Activated T-helper 1 cell treated with anti-CD3 and anti-CD28 coated beads, Interleukin-2, amount 50 U/mL, for 16 hours (primary cell): ENCODE measurements around the gene RBP4.

Source experiments
- DNase-seq, 2 donors: peaks; one replicate each; pipeline ENCODE4 v3.0.0-alpha.2; 2020; ENCODE audit warnings: low read depth in 1 of 2, low spot score in 1 of 2

Gene RBP4

GRCh38 chr10:93596539-93596938 lies 4.5 kb downstream of the RBP4 start:
- DNase-seq, result no peak

- DNase-seq, result no peak
These were observed 5.5 kb downstream of the RBP4 start for GRCh38 chr10:93595378-93596161.

GRCh38 chr10:93594518-93594917 lies 6.5 kb downstream of the RBP4 start:
- no peak for DNase-seq

GRCh38 chr10:93593749-93594148 lies 7.3 kb downstream of the RBP4 start:
- no peak for DNase-seq

GRCh38 chr10:93593254-93593653 lies 7.8 kb downstream of the RBP4 start:
- no peak for DNase-seq

- DNase-seq, result no peak
These were observed 9.8 kb downstream of the RBP4 start for GRCh38 chr10:93591065-93591808.

- DNase-seq, result no peak
These were observed 10.4 kb downstream of the RBP4 start for GRCh38 chr10:93590638-93591037.

GRCh38 chr10:93589648-93590562 lies 11.1 kb downstream of the RBP4 start:
- no peak for DNase-seq

GRCh38 chr10:93584445-93584844 lies 16.6 kb downstream of the RBP4 start:
- DNase-seq, result no peak

GRCh38 chr10:93580828-93581227 lies 20.2 kb downstream of the RBP4 start:
- no peak for DNase-seq

- no peak for DNase-seq
These were observed 20.9 kb downstream of the RBP4 start for GRCh38 chr10:93579985-93580711.

- no peak for DNase-seq
These were observed 21.9 kb downstream of the RBP4 start for GRCh38 chr10:93579089-93579488.

- no peak for DNase-seq
These were observed 23.5 kb downstream of the RBP4 start for GRCh38 chr10:93577565-93577964.

GRCh38 chr10:93576888-93577287 lies 24.1 kb downstream of the RBP4 start:
- no peak for DNase-seq

- DNase-seq, result no peak
These were observed 27.1 kb downstream of the RBP4 start for GRCh38 chr10:93573924-93574323.

GRCh38 chr10:93573051-93573909 lies 27.8 kb downstream of the RBP4 start:
- no peak for DNase-seq

GRCh38 chr10:93572606-93573005 lies 28.4 kb downstream of the RBP4 start:
- no peak for DNase-seq

- DNase-seq, result no peak
These were observed 30.7 kb downstream of the RBP4 start for GRCh38 chr10:93570383-93570782.

- no peak for DNase-seq
These were observed 33.0 kb downstream of the RBP4 start for GRCh38 chr10:93568105-93568390.
